ENCODE measurements around the gene GATA3. TPM values are rescaled to one million over a fixed set of nuclear protein-coding genes. Genes with fewer than 3 reads are reported as not detected.

GATA3 gene
- total RNA-seq, 3 donors from 2014 or later = 0.48 to 36.4 (median 28.2) TPM

- no peaks in the 10 kb centered on the region for H3K9me3 ChIP-seq
- H3K4me3 ChIP-seq = peak overlapping the region in 2 of 3 donors; percentile 72 to 87
- H3K4me1 ChIP-seq = no peaks in the 10 kb centered on the region
Observed at GRCh38 chr10:8058274-8059111, 4.0 kb downstream of the GATA3 start.

GRCh38 chr10:8059191-8059936 is 4.9 kb downstream of the GATA3 start:
- Histone ChIP-seq H3K4me3 (peak overlapping the region in 2 of 3 donors; percentile 72 to 87), H3K4me1 (no peaks in the 10 kb centered on the region), H3K27me3 (peaks cover 0 to 16% of the 10 kb centered on the region in 2 donors), H3K36me3 (no peaks in the 10 kb centered on the region), H3K27ac (peak overlapping the region; percentile 91 to 96), H3K9me3 (no peaks in the 10 kb centered on the region)
- no peak for TF ChIP-seq POLR2AphosphoS5 (IDR thresholded peaks at IDR 0.05)
- no peak for TF ChIP-seq POLR2A (IDR thresholded peaks at IDR 0.05)
- TF ChIP-seq CTCF (IDR thresholded peaks at IDR 0.05) = no peak
- no peak for DNase-seq (ENCODE audit: low spot score in 2 of 2)
- intact Hi-C loops (cut with DNase I; ENCODE audit: low total_unique reads) = no loop called here

More at GRCh38 chr10:8058274-8059111, 4.0 kb downstream of the GATA3 start:
- intact Hi-C loops (cut with DNase I; ENCODE audit: low total_unique reads) = no loop called here
- H3K27me3 ChIP-seq = peaks cover 0 to 16% of the 10 kb centered on the region in 2 donors
- DNase-seq (ENCODE audit: low spot score in 2 of 2) = no peak
- no peaks in the 10 kb centered on the region for H3K36me3 ChIP-seq
- no peak for TF ChIP-seq CTCF (IDR thresholded peaks at IDR 0.05)
- no peak for TF ChIP-seq POLR2AphosphoS5 (IDR thresholded peaks at IDR 0.05)
- no peak for TF ChIP-seq POLR2A (IDR thresholded peaks at IDR 0.05)
- peak overlapping the region; percentile 91 to 96 for H3K27ac ChIP-seq

DNA sequence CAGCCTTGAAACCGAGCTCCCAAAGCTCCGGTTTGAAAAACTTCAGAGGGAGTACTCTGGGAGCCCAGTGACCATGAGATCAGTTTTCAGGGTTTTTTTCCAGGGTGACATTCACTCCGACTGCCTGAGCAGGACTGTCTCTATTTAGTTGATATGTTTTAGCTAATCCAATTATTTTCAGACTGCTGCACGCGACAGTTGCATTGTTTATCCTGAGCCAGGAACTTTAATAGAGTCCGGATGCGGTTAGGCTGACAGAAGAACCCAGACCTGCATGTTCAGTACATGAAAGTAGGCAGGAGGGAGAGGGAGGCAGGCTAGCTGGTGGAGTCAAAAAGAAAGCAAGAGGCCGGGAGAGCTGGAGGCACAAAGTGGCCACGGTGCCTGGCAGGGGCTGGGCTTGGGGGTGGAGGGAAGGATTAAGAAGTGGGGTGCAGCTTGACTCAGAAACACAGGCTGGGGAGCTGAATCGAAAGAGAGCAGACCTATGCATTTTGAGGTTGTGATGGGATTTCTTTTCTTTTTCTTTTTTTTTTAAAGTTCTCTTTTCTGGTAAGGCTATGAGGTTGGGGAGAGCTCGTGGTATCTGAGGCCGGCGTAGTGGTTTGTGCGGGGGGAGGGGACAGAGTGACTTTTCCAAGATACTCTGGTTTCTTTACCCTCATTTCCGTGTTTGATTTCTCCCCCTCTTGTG is 5.7 kb downstream of the GATA3 start:
- H3K27me3 ChIP-seq = peaks cover 0 to 16% of the 10 kb centered on the region in 2 donors

GRCh38 chr10:8060704-8061121 is 6.2 kb downstream of the GATA3 start:
- Histone ChIP-seq H3K27ac (peak overlapping the region; percentile 91 to 96), H3K27me3 (peaks cover 0 to 11% of the 10 kb centered on the region in 2 donors), H3K36me3 (no peaks in the 10 kb centered on the region), H3K9me3 (no peaks in the 10 kb centered on the region), H3K4me3 (peak overlapping the region in 2 of 3 donors; percentile 72 to 87), H3K4me1 (no peaks in the 10 kb centered on the region)
- DNase-seq (ENCODE audit: low spot score in 2 of 2) = no peak
- intact Hi-C loops (cut with DNase I; ENCODE audit: low total_unique reads) = loop anchor here (10.0 kb wide), 1 partner anchor 344 kb away; no protein-coding TSS in a partner anchor
- TF ChIP-seq POLR2A (IDR thresholded peaks at IDR 0.05) (no peak), CTCF (IDR thresholded peaks at IDR 0.05) (no peak), POLR2AphosphoS5 (IDR thresholded peaks at IDR 0.05) (no peak)

More for the DNA sequence above, 5.7 kb downstream of the GATA3 start:
- no peak for TF ChIP-seq POLR2AphosphoS5 (IDR thresholded peaks at IDR 0.05)
- no peak for TF ChIP-seq POLR2A (IDR thresholded peaks at IDR 0.05)
- TF ChIP-seq CTCF (IDR thresholded peaks at IDR 0.05) = no peak
- Histone ChIP-seq H3K27ac (peak overlapping the region; percentile 91 to 96), H3K4me3 (peak overlapping the region in 2 of 3 donors; percentile 72 to 87), H3K9me3 (no peaks in the 10 kb centered on the region), H3K36me3 (no peaks in the 10 kb centered on the region), H3K4me1 (no peaks in the 10 kb centered on the region)
- intact Hi-C loops (cut with DNase I; ENCODE audit: low total_unique reads) = loop anchor here (10.0 kb wide), 1 partner anchor 345 kb away; no protein-coding TSS in a partner anchor
- DNase-seq (ENCODE audit: low spot score in 2 of 2) = peak in 1 of 2 donors; percentile 43

Data from breast epithelium (tissue), 4 donors.